Limb (tissue), 2 donors: ENCODE data around the gene KCNN3.

Source experiments
- DNase-seq, 2 donors: peaks; one replicate each; pipeline ENCODE4 v3.0.0-alpha.2; 2016; ENCODE audit errors: extremely low spot score in 2 of 2

KCNN3 gene

DNA sequence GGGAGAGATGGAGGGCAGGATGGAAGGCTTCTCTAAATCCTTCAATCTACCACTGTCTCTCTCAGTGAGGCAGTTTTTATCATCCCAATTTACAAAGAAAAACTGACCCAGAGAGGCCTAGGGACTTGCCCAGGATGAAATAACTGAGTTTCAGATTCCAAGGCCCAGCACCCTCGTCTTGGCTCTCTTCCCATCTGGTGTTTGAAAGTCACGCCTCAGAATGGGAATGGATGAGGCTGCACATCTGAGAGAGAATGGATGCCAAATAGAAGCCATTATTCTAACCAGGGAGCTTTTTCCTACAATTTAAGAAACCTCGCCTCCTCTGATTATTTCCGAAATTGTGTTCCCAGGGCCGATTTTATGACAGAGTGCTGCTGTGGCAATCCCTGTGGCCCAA is 10.6 kb upstream of the KCNN3 start:
- peak in 1 of 2 donors; percentile 22 for DNase-seq

DNA sequence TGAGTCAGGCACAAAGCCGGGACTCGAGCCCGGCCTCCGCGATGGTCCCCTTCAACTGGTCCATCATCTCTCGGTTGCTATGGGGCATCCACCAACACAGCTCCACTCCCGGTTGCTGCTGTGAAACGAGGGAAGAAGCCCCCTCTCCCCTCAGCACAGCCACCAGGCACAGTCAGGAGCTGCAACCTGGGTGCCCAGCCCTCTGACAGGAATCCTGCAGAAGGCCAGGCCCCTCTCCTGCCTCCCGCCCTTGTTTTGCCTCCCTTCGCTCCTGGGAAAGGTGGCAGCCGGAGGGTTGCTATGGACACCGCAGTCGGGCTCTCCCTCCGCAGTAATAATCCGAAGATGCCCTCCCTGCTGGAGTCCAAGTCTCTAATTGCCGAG is 8.9 kb upstream of the KCNN3 start:
- no peak for DNase-seq

DNA sequence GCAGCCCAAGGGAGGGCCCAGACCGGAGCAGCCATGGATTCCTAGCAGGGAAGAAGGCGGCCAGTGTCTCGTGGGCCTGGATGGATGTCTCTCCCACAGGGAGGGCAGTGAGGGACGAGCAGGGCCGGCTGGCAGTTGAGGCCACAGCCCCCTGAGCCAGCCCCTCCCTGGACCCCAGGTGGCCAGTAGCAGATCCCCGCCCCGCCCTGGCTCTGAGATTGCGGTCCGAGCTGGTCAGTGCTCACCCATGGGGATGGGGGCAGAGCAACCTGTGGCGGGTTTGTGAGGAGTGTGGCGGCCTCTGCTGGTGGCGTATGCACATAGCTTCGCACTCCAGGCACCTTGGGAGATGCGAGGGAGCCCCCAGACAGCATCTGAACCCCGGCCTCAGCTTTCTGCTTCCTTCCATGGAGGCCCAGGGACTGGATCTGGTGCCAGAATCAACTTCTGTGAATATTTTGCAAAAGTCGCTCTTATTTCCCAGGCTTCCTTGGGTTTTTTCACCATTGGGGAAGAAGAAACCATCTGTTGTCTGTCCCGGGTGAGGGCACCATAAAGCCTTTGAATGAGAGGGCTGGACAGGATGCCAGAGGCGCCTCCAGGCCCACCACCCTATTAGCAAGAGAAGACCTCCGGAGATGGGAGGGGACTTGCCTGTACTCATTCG is 8.4 kb upstream of the KCNN3 start:
- peak; percentile 70 to 88 for DNase-seq

DNA sequence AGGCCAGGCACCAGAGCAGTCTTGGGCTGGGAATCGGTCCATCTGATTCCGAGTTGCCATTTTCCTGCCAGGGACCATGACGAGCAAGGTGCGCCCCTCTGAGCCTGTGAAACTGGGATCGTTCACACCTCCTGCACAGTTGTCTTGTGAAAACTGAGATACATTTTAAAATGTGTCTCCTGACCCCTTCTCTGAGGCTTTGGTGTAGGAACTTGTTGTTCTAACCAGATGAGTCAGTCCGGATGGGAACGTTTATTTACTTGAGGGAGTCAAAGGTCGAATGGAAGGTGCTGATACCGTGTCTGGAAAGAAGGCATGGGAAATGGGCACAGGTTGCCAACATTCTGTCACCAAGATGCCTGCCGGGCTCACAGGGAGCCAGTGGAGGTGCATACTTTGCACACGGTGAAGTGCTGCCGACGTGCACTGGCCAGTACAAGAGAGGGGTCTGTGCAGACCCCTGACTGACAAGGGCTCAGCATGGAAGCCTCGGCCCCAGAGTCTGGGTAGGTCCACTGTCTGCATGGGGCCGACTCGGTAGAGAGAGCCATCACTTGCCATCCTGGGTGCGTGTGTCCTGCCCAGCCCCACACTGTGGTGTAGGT is 7.4 kb upstream of the KCNN3 start:
- no peak for DNase-seq

DNA sequence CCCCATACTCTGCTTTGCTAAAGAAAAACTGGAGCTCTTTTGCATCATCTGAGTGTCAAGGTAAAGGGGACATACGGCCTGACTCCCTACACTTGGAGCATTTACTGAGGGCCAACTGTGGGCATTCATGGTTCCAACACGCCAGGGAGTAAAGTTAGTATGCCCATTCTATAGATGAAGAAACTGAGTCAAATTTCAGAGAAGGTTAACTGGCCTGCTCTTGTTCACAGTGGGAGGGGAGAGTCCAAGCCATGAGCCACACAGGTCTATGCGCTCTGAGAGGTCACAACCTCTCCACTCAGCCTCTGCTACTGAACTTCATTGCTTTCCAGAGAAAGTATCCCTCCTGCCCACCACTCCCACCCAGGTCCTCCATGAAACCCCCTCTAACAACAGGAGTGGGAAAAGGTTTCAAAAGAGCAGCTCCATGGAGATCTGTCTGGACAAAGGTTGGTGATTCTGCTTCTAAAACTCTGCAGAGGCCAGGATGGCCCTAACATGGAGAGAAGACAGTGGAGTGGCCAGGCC is 6.8 kb upstream of the KCNN3 start:
- DNase-seq, result no peak

DNA sequence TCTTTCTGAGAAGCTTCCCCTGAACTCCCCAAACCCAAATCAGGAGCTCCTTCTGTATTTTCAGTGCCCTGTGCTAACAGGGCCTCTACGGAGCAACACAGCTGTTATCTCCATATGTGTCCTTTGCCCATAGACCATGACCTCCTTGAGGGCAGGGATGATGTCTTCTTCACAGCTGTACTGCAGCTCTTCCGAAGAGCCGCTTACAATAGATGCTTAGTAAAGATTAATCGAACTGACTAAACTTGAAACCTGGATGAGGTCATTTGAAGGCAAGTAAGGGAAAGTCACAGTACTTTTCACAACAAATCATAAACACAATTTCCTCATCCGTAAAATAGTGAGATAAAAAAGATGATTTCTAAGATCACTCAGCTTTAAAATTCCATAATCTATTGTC is 4.4 kb upstream of the KCNN3 start:
- DNase-seq, result peak in 1 of 2 donors; percentile 7

DNA sequence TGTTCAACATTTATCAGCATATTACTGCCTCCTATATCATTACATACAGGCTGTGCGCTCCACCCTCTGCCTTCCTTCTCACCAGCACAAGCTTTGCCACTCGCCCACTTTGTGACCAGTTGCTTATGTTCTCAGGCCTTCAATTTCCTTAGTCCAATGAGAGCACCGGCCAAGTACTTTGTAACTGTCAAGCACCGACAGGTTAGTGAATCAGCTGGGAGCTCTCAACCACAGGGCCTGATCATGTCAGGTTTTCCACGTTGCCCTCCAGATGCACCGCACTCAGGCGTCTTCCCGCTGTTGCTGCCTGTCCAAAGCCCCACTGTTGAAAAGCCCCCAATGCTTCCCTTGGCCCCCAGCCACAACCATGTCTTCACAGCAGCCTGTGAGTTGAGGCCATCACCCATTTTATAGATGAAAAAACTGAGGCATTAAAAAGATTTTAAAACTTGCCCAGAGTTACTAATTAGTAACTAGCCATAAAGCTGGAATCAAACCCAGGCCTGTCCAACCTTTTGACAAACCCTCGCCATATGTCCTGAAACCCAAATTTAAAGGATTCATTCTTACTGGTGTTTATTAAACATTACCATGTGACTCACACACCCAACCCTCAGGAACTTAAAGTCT is 3.4 kb upstream of the KCNN3 start:
- peak in 1 of 2 donors; percentile 12 for DNase-seq

DNA sequence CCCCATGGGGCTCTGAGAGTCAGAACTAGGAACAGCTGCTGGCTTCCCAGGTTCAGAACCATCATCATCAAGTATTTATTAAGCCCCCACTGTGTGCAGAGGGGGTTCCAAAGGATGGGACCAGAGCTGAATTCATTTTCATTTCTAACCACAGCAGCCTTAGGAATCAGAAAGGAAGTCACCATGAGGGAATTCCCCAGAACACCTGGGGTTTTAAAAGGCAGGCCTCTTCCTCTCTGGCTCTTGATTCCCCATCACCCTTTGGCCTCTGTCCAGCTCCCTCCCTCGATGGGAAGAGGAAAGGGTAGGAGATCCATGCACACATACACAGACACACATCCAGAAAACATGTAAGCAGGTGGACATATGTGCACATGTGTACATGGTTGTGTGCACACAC is 1.3 kb upstream of the KCNN3 start:
- peak in 1 of 2 donors; percentile 29 for DNase-seq

DNA sequence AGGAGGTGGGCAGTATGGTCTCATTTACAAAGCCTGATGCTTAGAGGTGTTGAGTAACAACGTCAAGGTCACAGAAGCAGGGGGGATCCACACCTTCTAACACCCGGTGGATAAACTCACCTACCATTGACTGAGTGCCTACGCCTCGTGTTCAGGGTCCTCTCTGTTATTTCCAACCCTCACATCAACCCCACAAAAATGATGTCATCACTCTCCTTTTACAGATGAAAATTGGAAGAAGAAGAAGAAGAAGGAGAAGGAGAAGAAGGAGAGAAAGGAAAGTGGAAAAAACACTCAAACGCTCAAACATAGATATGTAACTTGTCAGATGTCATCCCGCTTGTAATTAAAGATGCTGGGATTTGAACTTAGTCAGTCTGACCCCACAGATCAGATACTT is 653 bp upstream of the KCNN3 start:
- no peak for DNase-seq

DNA sequence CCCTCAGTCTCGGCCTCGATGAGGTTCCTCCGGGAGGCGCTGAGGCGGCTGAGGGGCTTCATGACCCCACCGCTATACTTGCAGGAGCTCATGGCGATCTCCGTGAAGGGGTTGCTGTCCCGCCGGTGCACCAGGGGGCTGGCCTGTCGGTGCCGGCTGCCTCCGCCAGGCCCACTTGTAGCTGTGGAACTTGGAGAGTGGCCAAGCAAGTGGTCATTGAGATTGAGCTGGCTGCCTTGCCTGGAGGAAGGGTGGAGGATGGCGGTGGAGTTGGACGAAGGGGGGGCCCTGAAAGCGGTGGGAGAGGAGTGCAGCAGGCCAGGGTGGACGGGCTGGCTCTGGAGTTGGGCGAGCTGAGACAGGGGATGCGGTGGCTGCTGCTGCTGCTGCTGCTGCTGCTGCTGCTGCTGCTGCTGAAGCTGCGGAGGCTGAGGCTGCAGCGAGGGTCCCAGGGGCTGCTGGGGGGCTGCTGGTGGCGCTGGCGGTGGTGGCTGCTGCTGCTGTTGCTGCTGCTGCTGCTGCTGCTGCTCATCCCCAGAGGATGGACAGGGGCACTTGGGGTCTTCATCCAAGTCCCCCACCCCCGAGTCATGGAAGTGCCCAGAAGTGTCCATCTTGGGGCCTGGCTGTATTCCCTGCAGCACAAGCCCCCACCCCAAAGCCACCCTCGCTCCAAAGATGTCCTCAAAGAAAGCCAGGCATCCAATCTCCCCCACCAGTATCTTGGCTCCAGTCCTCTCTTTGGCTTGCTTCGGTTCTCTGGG is 548 bp downstream of the KCNN3 start:
- peak in 1 of 2 donors; percentile 77 for DNase-seq

DNA sequence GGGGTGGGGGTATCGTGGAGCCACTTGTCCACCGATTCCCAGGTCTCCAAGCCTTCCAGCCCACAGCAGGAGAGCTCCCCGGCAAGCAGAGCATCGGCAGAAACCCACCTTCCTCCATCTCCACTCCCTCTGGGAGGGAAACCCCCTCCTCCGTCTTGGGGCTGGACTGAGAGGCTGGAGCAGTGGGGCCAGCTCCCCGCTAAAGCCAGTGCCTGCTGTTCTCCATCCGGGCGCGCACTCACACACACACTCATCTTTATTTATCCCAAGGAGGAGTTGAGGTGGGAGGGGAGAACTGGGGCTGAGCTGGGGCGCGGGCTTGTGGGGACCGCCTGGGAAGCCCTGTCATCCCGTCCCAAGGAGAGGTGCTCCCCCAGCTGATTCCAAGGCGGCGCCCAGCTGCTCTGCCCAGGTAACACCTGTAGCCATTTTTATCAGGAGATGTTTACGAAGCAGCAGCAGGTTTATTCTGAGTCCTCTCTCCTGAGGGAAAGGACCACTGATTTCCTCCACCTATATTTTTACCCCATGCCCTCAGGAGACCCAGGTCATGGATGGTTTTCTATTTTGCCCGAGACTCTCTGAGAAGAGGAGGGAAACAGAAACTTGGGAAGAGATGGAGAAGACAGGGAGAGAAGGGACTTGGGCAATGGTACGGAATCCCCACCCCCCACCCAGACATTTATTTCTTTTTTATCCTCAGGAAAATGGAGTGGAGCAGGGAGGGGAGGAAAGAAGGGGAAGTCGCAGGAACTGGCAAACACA is 2.1 kb downstream of the KCNN3 start:
- peak in 1 of 2 donors; percentile 51 for DNase-seq

DNA sequence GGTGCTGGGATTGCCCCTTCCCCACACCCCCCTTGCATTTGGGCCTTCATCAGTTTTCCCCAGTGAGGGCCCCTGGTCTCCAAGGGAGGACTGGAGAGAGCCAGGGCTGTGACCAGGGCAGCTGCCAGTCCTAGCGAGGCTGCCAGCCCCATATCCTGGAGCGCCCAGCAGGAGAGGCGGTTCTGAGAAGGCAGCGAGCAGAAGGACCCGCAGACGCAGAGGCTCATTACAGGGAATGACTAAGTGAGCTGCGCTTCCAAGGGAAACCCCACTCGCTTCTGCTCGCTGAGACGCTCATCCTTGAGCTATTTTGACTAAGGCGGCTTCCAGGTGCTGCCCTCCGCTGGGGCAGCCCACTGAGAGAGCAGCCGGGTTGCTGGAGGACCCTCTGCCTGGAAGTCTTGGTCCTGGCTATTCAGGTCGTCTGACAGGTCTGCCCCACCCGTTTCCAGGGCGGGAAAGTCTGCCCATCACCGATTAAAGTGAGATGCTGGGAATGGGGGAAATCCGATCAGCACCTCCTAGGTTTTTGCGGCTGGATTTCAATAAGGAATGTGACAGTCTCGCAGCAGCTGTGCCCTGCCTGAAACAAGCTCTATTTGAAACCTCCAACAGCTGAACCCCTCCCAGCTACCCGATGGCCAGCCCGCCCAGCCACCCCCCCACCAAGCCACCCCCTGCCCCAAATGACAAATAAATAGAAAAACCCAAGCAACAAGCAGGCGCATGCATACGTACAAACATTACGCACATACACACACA is 2.8 kb downstream of the KCNN3 start:
- DNase-seq, result peak; percentile 49 to 64

DNA sequence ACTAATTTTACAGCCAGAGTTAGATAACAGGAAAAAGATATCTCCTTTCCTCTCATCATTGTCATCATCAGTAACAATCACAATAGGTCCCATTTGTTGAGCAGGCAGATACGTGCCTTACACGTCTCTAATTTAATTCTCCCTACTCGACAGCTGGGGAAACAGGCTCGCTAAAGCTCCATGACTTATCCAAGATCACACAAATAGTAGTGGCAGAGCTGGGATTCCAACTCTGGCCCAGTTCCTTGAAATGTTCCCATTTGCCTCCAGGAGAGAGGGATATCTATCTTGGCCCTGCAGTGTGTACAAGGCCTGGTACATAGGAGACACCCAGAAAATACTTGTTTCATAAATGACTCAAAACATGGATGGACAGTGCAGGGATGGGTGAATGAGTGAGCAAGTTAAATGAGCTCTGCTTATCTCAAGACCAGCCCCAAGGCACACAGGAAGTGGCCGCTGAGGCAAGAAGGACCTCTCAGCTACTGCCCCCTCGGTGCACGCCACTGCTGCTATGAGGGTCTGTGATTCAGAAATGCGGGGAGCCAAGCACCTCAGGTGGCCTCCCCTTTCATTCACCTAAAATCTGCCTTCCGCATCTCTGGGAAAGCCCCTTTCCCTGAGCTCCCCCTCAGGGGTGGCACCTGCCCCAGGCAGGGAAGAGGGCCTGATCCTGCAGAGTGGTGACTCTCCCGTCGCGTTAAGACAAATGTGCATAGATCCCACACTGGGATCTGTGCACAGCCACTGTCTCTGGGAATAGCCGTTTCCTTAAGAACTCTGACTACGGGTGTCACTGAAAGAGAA is 3.6 kb downstream of the KCNN3 start:
- DNase-seq, result no peak

DNA sequence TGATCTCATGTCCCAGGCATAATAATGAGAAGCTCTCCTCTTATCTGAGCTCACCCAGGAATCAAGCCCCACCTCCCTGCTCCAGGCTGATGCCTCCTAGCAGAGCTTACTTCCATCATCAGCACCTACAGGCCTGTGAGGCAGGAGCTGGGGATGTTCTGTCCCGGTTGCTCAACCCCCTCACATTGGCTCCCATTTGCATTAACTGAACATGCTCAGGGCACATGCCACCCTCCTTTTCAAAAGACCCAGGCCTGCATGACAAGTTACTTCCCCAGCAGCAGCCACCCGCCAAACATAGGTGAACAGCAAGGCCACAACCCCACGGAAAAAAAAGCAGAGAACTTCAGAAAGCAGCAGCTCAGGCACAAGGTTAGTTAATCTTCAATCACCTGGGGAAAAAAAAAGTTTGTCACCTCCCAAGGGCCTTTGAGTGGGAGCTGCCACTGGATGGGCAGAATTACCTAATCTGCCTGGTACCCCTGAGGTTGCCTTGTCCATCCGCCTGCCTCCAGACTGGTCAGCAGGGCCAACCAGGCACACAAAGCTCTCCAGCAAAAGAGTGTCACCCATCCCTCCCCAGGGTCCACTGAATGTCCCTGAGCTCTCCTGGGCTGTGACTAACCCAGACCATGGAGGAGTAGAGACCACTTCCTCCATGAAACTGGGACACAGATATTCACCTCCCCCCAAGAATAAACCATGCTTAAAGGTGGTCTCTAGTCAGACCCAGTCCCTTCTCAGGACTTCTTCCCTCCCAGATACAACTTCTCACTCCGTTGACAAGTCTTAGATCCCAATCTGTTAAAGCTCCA is 4.4 kb downstream of the KCNN3 start:
- no peak for DNase-seq

DNA sequence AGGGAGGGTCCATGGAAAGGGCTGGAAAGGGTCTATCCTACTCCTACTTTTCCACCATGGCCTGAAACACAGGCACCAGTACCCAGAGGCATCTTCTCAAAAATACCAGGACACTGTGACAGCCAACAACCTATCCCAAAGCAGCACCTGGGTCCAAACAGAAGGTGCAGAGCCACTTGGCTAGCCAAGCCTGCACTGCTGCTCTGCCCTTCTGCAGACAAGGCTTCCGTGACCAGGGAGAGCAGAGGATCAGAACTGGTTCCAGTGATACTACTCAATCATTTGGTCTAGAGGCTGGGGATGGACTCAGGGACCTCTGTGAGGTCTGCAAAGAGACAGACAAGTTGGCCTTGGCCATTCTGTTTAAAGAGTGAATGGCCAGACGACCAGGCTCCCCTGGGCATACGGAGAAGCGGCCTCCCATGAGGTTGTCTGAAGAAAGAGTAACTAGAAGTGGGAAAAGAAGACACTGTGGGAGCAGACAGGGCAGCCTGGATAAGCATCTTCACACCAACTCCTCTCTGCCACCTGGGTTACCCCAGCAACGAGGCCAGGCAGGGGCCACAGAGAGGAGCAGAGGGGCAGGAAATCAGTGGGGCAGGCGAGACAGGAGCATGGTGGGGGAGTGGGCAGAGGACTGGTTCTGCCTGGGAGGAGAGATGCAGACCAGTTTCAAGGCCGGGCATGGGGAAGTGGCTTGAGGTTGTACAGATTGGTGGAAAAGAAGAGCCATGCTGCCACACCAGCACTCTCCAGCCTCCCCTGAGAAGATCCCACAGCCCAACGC is 5.7 kb downstream of the KCNN3 start:
- no peak for DNase-seq

DNA sequence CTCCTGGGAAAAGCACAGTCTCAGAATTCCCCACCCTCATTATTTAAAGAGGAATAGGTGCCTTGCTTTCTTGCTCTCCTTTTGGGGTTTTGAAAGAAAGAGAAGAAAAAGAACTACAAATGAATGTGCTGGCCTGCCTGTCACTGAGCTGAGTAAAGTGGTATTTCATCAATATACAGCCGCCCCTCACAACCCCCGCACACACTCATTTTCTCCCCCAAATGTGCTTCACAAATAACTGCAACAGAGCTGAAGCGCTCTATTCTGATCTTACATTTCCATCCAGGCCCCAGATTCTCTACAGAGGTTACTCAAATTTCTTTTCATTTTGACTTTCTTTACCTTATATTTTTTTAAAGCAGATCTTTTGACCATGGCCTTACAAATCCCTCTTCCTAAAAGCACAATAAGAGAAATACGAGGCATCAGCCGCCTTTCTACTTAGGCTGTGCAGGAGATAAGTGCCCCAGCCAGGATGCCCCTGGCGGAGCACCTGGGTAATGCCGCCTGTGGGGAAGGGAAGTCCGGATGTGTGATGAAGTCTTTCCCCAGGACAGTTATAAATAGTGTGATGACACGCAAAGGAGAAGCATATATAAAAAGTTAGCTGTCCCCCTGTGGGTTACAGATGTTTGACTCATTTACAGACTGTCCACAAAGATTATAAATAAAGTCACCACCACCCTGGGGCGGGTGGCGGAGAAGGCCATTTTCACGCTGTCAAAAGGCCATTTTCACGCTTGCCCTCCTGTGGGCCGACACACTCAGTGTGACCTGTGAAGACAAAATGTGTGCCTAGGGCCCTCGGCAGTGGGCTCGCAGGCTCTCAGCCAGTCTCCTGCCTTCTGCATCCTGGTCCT is 6.5 kb downstream of the KCNN3 start:
- no peak for DNase-seq

DNA sequence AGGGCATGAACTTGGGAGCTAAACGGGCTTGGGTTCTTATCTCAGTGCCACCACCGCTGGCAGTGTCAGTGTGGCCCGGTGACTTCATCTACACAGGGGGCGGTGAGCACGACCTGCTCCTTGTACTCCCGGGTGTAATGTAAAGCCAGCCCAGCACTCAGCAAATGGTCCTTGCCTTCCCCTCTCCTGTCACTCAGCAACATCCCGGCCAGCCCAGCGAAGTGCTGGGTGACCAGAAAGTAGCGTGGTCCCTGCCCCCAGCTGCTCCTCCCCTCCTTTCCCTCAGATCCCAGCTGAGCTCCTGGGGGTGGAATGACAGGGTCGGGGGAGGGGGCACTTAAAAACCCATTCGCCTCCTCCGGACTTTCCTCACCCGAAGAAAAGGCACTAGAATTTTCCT is 7.2 kb downstream of the KCNN3 start:
- no peak for DNase-seq
